Smooth muscle cell (in vitro differentiated cells): ENCODE measurements around the gene GRM4. TPM values are rescaled to one million over a fixed set of nuclear protein-coding genes. Genes with fewer than 3 reads are reported as not detected.

Experiments
- DNase-seq: peaks from one replicate; lab custom pipeline; 2025; ENCODE audit not compliant: unreplicated experiment; lab: John Stamatoyannopoulos, UW
- H2AFZ ChIP-seq: fragments of 200-600 bp; sonication (generic); 2 replicates; pipeline ENCODE4 v1.6.0; 2016; ENCODE audit warnings: antibody characterized with exemption, low read depth, mild to moderate bottlenecking
- H3F3A ChIP-seq: fragments of 200-600 bp; sonication (generic); 2 replicates; pipeline ENCODE4 v1.6.0; 2017; ENCODE audit warnings: antibody characterized with exemption, low read depth
- H3K27ac ChIP-seq: fragments of 200-600 bp; sonication (generic); 2 replicates; pipeline ENCODE4 v1.5.1; 2016; ENCODE audit warnings: low read depth, mild to moderate bottlenecking
- H3K27me3 ChIP-seq: fragments of 200-600 bp; sonication (generic); 2 replicates; pipeline ENCODE4 v1.6.1; 2016; ENCODE audit warnings: low read depth, mild to moderate bottlenecking
- H3K36me3 ChIP-seq: fragments of 200-600 bp; sonication (generic); 2 replicates; pipeline ENCODE4 v1.5.1; 2016; ENCODE audit warnings: low read depth
- H3K4me1 ChIP-seq: fragments of 200-600 bp; sonication (generic); 2 replicates; pipeline ENCODE4 v1.5.1; 2016; ENCODE audit warnings: low read depth
- H3K4me2 ChIP-seq: fragments of 200-600 bp; sonication (generic); 2 replicates; pipeline ENCODE4 v1.6.0; 2016; ENCODE audit warnings: mild to moderate bottlenecking
- H3K4me3 ChIP-seq: fragments of 200-600 bp; sonication (generic); 2 replicates; pipeline ENCODE4 v1.5.1; 2016; ENCODE audit warnings: mild to moderate bottlenecking
- H3K79me2 ChIP-seq: fragments of 200-600 bp; sonication (generic); 2 replicates; pipeline ENCODE4 v1.6.0; 2016; ENCODE audit warnings: low read depth, mild to moderate bottlenecking
- H3K9ac ChIP-seq: fragments of 200-600 bp; sonication (generic); 2 replicates; pipeline ENCODE4 v1.6.0; 2016; ENCODE audit warnings: low read depth
- H3K9me3 ChIP-seq: fragments of 200-600 bp; sonication (generic); replicated peaks from 2 replicates; pipeline ENCODE4 v1.5.1; 2016; ENCODE audit warnings: low read depth
- H4K20me1 ChIP-seq: fragments of 200-600 bp; sonication (generic); 2 replicates; pipeline ENCODE4 v1.6.0; 2016; ENCODE audit warnings: low read depth
- WGBS: methylation state at CpG from one replicate; pipeline ENCODE4 v1.1.7; 2016; ENCODE audit warnings: low lambda C conversion rate; 5-methylcytosine and 5-hydroxymethylcytosine counted together
- polyA plus RNA-seq: library from polyadenylated mRNA; unstranded; fragments of >200 nt; fragmentation: Nextera tagmentation; extraction: Ambion mirVana; gene quantifications from 2 replicates; pipeline ENCODE4 v1.2.1, GENCODE V29; 2016
- total RNA-seq: library from RNA; depleted of rRNA; stranded (reverse); fragments of >200 nt; gene quantifications from 2 replicates; pipeline ENCODE4 v1.2.3, GENCODE V29; 2014
- TF ChIP-seq, protein P1 (sequence below): fragments of 200-600 bp; sonication (generic); IDR thresholded peaks from 2 replicates; pipeline ENCODE4 v1.5.1; 2017; ENCODE audit warnings: borderline replicate concordance, mild to moderate bottlenecking, antibody characterized with exemption; ENCODE audit not compliant: insufficient read depth, poor library complexity, severe bottlenecking

Gene GRM4
- total and polyA plus RNA-seq, 2 experiments from 2014 or later, result 0.21 TPM; not detected in 1

DNA sequence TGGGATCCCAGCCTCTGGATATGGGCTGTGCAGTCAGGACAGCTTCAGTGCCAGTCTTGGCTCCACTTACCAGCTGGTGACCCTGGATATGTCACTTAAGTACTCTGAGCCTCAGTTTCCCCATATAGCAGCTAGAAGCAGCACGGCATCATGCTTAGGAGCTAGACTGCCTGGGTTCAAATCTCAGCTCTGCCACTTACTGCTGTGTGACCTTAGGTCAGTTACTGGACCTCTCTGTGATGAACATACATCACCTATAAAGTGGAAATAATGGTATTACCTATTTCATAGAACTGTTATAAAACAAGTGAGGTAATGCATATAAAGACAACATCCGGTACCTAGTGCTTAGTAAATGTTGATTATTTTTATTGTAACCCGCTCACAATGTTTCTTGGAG, 83.7 kb downstream of the GRM4 start:
- Histone ChIP-seq H2AFZ (no peak overlapping the region), H4K20me1 (no peaks in the 10 kb centered on the region), H3K79me2 (no peaks in the 10 kb centered on the region), H3K4me1 (no peaks in the 10 kb centered on the region), H3K4me2 (no peak overlapping the region), H3K9ac (no peak overlapping the region), H3K4me3 (no peak overlapping the region), H3K27me3 (no peaks in the 10 kb centered on the region), H3K9me3 (no peaks in the 10 kb centered on the region), H3F3A (no peaks in the 10 kb centered on the region), H3K27ac (no peak overlapping the region), H3K36me3 (no peaks in the 10 kb centered on the region)
- TF ChIP-seq, protein P1, sequence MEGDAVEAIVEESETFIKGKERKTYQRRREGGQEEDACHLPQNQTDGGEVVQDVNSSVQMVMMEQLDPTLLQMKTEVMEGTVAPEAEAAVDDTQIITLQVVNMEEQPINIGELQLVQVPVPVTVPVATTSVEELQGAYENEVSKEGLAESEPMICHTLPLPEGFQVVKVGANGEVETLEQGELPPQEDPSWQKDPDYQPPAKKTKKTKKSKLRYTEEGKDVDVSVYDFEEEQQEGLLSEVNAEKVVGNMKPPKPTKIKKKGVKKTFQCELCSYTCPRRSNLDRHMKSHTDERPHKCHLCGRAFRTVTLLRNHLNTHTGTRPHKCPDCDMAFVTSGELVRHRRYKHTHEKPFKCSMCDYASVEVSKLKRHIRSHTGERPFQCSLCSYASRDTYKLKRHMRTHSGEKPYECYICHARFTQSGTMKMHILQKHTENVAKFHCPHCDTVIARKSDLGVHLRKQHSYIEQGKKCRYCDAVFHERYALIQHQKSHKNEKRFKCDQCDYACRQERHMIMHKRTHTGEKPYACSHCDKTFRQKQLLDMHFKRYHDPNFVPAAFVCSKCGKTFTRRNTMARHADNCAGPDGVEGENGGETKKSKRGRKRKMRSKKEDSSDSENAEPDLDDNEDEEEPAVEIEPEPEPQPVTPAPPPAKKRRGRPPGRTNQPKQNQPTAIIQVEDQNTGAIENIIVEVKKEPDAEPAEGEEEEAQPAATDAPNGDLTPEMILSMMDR, result no peak
- no peak for DNase-seq
- WGBS, result 96% methylated on average over 3 of the region's 3 CpGs

- Histone ChIP-seq H3K27ac (no peak overlapping the region), H3K79me2 (no peaks in the 10 kb centered on the region), H3K9ac (no peak overlapping the region), H3K4me1 (no peaks in the 10 kb centered on the region), H2AFZ (no peak overlapping the region), H4K20me1 (no peaks in the 10 kb centered on the region), H3F3A (no peaks in the 10 kb centered on the region), H3K36me3 (no peaks in the 10 kb centered on the region), H3K27me3 (no peaks in the 10 kb centered on the region), H3K4me3 (no peak overlapping the region), H3K9me3 (no peaks in the 10 kb centered on the region), H3K4me2 (no peak overlapping the region)
- 64% methylated on average over 3 of the region's 3 CpGs for WGBS
- TF ChIP-seq, protein P1, result no peak
- no peak for DNase-seq
Observed at GRCh38 chr6:34061348-34061747, 84.5 kb downstream of the GRM4 start.

- Histone ChIP-seq H3K4me3 (no peak overlapping the region), H3K9me3 (no peaks in the 10 kb centered on the region), H2AFZ (no peak overlapping the region), H3K27me3 (no peaks in the 10 kb centered on the region), H3F3A (no peaks in the 10 kb centered on the region), H3K79me2 (no peaks in the 10 kb centered on the region), H3K4me1 (no peaks in the 10 kb centered on the region), H4K20me1 (no peaks in the 10 kb centered on the region), H3K9ac (no peak overlapping the region), H3K4me2 (no peak overlapping the region), H3K27ac (no peak overlapping the region), H3K36me3 (no peaks in the 10 kb centered on the region)
- no peak for DNase-seq
- TF ChIP-seq, protein P1, result no peak
- 89% methylated on average over 3 of the region's 3 CpGs for WGBS
Observed at GRCh38 chr6:34059914-34060313, 86.0 kb downstream of the GRM4 start.

DNA sequence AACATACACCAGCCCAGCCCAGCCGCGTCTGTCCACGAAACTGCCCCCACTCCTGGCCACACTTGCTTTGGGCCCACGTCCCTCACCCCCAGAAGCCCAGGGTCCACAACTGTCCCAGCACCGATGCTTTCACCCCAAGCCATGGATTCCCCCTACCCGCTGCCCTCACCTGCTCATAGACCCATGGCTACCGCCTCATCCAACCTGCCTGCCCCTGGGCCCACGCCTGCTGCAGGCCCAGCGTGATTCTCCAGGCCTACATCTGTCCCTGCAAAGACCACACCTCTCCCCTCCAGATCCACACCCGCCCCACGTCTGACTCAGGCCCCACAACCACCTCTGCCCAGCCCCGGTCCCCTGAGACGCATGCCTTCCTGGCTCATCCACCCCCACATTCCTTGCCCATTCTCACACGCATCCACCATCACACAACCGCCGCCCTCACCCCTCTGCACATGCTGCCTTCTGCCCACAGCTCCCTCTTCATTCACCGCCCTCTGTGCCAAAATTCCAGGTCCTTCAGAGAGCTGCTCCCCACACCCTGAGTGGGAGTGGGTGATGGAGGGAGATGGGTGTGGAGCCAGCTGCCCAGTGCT, 86.7 kb downstream of the GRM4 start:
- no peak overlapping the region for H3K9ac ChIP-seq
- H4K20me1 ChIP-seq, result no peaks in the 10 kb centered on the region
- WGBS, result 86% methylated on average over 13 of the region's 17 CpGs
- H3K27ac ChIP-seq, result no peak overlapping the region
- H3K4me1 ChIP-seq, result no peaks in the 10 kb centered on the region
- no peak overlapping the region for H2AFZ ChIP-seq
- no peaks in the 10 kb centered on the region for H3K27me3 ChIP-seq
- H3F3A ChIP-seq, result no peaks in the 10 kb centered on the region
- no peaks in the 10 kb centered on the region for H3K36me3 ChIP-seq
- no peak for DNase-seq
- H3K9me3 ChIP-seq, result no peaks in the 10 kb centered on the region
- H3K4me2 ChIP-seq, result no peak overlapping the region
- H3K79me2 ChIP-seq, result no peaks in the 10 kb centered on the region
- TF ChIP-seq, protein P1, result no peak
- no peak overlapping the region for H3K4me3 ChIP-seq
